ENCODE data around the gene ITPKC.

GRCh38 chr19:40672573-40673299 lies 44.2 kb upstream of the ITPKC start:
- no peak for TF ChIP-seq EGR1 (IDR thresholded peaks at IDR 0.05)
- TF ChIP-seq YY1 (IDR thresholded peaks at IDR 0.05; ENCODE audit: low read depth) = no peak
- TF ChIP-seq TAF1 (IDR thresholded peaks at IDR 0.05; ENCODE audit: low read depth) = no peak
- no peak for TF ChIP-seq NFIC (IDR thresholded peaks at IDR 0.05)
- TF ChIP-seq CREB1 (IDR thresholded peaks at IDR 0.05; ENCODE audit: low read depth) = no peak
- no peak for TF ChIP-seq RAD21 (IDR thresholded peaks at IDR 0.05; ENCODE audit: low read depth)
- TF ChIP-seq FOXM1 (IDR thresholded peaks at IDR 0.05; ENCODE audit: borderline replicate concordance, low read depth) = no peak
- TF ChIP-seq, protein P1, sequence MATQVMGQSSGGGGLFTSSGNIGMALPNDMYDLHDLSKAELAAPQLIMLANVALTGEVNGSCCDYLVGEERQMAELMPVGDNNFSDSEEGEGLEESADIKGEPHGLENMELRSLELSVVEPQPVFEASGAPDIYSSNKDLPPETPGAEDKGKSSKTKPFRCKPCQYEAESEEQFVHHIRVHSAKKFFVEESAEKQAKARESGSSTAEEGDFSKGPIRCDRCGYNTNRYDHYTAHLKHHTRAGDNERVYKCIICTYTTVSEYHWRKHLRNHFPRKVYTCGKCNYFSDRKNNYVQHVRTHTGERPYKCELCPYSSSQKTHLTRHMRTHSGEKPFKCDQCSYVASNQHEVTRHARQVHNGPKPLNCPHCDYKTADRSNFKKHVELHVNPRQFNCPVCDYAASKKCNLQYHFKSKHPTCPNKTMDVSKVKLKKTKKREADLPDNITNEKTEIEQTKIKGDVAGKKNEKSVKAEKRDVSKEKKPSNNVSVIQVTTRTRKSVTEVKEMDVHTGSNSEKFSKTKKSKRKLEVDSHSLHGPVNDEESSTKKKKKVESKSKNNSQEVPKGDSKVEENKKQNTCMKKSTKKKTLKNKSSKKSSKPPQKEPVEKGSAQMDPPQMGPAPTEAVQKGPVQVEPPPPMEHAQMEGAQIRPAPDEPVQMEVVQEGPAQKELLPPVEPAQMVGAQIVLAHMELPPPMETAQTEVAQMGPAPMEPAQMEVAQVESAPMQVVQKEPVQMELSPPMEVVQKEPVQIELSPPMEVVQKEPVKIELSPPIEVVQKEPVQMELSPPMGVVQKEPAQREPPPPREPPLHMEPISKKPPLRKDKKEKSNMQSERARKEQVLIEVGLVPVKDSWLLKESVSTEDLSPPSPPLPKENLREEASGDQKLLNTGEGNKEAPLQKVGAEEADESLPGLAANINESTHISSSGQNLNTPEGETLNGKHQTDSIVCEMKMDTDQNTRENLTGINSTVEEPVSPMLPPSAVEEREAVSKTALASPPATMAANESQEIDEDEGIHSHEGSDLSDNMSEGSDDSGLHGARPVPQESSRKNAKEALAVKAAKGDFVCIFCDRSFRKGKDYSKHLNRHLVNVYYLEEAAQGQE (IDR thresholded peaks at IDR 0.05; ENCODE audit: low read depth) = no peak
- no peak for TF ChIP-seq TEAD4 (IDR thresholded peaks at IDR 0.05)
- no peak for TF ChIP-seq CEBPB (IDR thresholded peaks at IDR 0.05)
